Activated CD4-positive, alpha-beta T cell treated with anti-CD3 and anti-CD28 coated beads, Interleukin-2, amount 10 ng/mL, durations not matched to agents 7 days and 5 days (primary cell): ENCODE data around the gene TRAPPC8. TPM values are rescaled to one million over a fixed set of nuclear protein-coding genes. Genes with fewer than 3 reads are reported as not detected.
"Not testable (repeated sequence)": the region's sequence is repeated elsewhere in the genome, so short reads cannot be mapped to it uniquely, and the experiment has no call there.

Source experiments
- CTCF ChIA-PET: fragments of 350-600 bp; sonication (Branson Sonifier 250); formaldehyde crosslinking; loops from one replicate; lab custom pipeline; 2021; ENCODE audit warnings: antibody characterized with exemption; lab: Charles Lee
- POLR2A ChIA-PET: fragments of 350-600 bp; sonication (Branson Sonifier 250); formaldehyde crosslinking; loops from one replicate; lab custom pipeline; 2021; ENCODE audit warnings: antibody characterized with exemption; lab: Charles Lee
- DNase-seq: peaks from one replicate; pipeline ENCODE4 v3.0.0-alpha.2; 2020
- H3K27ac Mint-ChIP-seq: one replicate; pipeline ENCODE4 v1.8.0; 2021; ENCODE audit warnings: mild to moderate bottlenecking, moderate library complexity, mixed read lengths
- H3K27me3 Mint-ChIP-seq: one replicate; pipeline ENCODE4 v1.8.0; 2021; ENCODE audit warnings: mixed read lengths
- H3K36me3 Mint-ChIP-seq: one replicate; pipeline ENCODE4 v1.8.0; 2021; ENCODE audit warnings: low read depth, mixed read lengths
- H3K4me1 Mint-ChIP-seq: one replicate; pipeline ENCODE4 v1.8.0; 2021; ENCODE audit warnings: mixed read lengths
- H3K4me3 Mint-ChIP-seq: one replicate; pipeline ENCODE4 v1.8.0; 2021; ENCODE audit warnings: mild to moderate bottlenecking, moderate library complexity, mixed read lengths
- H3K9me3 Mint-ChIP-seq: one replicate; pipeline ENCODE4 v1.8.0; 2021; ENCODE audit warnings: mixed read lengths
- total RNA-seq, 2 experiments: library from RNA; stranded (reverse); gene quantifications; one replicate each; pipeline ENCODE4 v1.2.3, GENCODE V29; 2021

TRAPPC8 gene
- total RNA-seq, 2 experiments from 2014 or later: 38.7 to 45.9 TPM

DNA sequence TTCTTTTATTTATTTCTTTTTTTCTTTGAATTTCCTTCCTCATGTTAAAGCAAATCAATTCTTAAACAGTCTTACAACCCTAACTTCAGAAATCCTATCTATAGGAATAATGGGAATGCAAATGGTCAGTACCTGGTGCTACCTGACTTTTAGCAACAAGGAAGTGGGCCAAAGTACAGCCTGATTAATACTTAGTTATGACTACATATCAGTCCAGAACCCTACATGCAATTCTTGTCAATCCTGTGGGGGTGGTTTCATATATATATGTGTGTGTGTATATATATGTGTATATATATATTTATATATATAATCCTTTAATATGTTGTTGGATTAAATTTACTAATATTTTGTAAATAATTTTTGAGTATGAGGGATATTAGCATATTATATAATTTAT lies 14.8 kb upstream of the TRAPPC8 start:
- H3K27ac Mint-ChIP-seq: no peak overlapping the region
- POLR2A ChIA-PET: no interaction called here

DNA sequence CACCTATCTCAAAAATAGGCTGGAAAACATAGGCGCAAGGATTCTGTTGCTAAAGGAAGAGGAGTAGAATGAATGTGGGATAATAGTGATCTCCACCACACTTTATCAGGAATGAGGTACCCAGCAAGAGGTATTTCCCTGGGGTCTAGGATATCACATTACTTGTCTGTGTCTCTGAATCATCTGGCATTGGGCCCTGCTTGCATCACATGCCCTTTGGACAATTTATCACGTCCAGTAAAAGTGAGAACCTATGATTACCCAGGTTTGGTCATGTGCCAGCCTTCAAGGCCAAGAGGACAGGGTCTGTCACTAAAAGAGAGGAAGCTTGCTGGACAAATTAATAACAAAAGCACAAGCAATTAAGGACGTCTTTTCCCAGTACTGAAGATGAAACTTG lies 11.4 kb upstream of the TRAPPC8 start:
- ChIA-PET POLR2A (no interaction called here), CTCF (interaction anchor here (0.7 kb wide), 1 partner anchor 86 kb away, joined by 6 read pairs; no protein-coding TSS in a partner anchor)
- no peaks in the 10 kb centered on the region for H3K36me3 Mint-ChIP-seq
- DNase-seq: no peak
- H3K4me1 Mint-ChIP-seq: peaks cover 1% of the 10 kb centered on the region
- no peaks in the 10 kb centered on the region for H3K9me3 Mint-ChIP-seq
- peaks cover 3% of the 10 kb centered on the region for H3K27me3 Mint-ChIP-seq
- H3K4me3 Mint-ChIP-seq: no peak overlapping the region
- H3K27ac Mint-ChIP-seq: no peak overlapping the region

More for the DNA sequence above, 14.8 kb upstream of the TRAPPC8 start:
- H3K27me3 Mint-ChIP-seq: no peaks in the 10 kb centered on the region
- CTCF ChIA-PET: no interaction called here
- no peak overlapping the region for H3K4me3 Mint-ChIP-seq
- no peaks in the 10 kb centered on the region for H3K36me3 Mint-ChIP-seq
- peaks cover 1% of the 10 kb centered on the region for H3K4me1 Mint-ChIP-seq
- DNase-seq: no peak
- peaks cover 2% of the 10 kb centered on the region for H3K9me3 Mint-ChIP-seq

- H3K36me3 Mint-ChIP-seq, H3K9me3 Mint-ChIP-seq, POLR2A ChIA-PET, H3K27ac Mint-ChIP-seq, H3K4me1 Mint-ChIP-seq, H3K4me3 Mint-ChIP-seq, H3K27me3 Mint-ChIP-seq, CTCF ChIA-PET, DNase-seq: not testable (repeated sequence)
These were observed 10.8 kb upstream of the TRAPPC8 start for GRCh38 chr18:31953699-31954098.

- H3K36me3 Mint-ChIP-seq: no peaks in the 10 kb centered on the region
- no peak overlapping the region for H3K27ac Mint-ChIP-seq
- no peaks in the 10 kb centered on the region for H3K9me3 Mint-ChIP-seq
- peaks cover 1% of the 10 kb centered on the region for H3K4me1 Mint-ChIP-seq
- no peak overlapping the region for H3K4me3 Mint-ChIP-seq
- peaks cover 3% of the 10 kb centered on the region for H3K27me3 Mint-ChIP-seq
- CTCF ChIA-PET: no interaction called here
- POLR2A ChIA-PET: no interaction called here
- no peak for DNase-seq
These were observed 9.3 kb upstream of the TRAPPC8 start for GRCh38 chr18:31952223-31952622.

DNA sequence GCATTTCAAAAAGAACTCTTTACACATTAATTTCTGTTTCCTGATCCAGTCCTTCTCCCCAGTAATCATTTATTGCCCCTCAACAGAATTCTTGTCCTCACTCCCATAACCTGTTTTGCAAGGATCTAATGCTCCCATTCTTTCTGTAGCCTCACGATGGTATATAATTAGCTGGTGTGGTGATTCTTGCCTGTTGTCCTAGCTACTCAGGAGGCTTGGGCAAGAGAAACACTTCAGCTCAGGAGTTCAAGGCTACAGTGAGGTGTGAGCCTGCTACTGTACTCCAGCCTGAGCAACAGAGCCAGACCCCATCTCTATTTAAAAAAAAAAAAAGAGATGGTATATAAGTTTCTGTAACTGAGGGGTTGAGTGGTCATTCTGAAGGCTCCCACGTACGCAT lies 7.7 kb upstream of the TRAPPC8 start:
- H3K36me3 Mint-ChIP-seq: no peaks in the 10 kb centered on the region

GRCh38 chr18:31948349-31948748 lies 5.4 kb upstream of the TRAPPC8 start:
- H3K27me3 Mint-ChIP-seq, H3K4me3 Mint-ChIP-seq, H3K9me3 Mint-ChIP-seq, POLR2A ChIA-PET, H3K36me3 Mint-ChIP-seq, DNase-seq, H3K27ac Mint-ChIP-seq: not testable (repeated sequence)
- CTCF ChIA-PET: interaction anchor here (1.2 kb wide), 1 partner anchor 43 kb away, joined by 3 read pairs; no protein-coding TSS in a partner anchor
- peaks cover 20% of the 10 kb centered on the region for H3K4me1 Mint-ChIP-seq

More for the DNA sequence above, 7.7 kb upstream of the TRAPPC8 start:
- Mint-ChIP-seq H3K4me1 (peaks cover under 1% of the 10 kb centered on the region), H3K27ac (no peak overlapping the region), H3K9me3 (no peaks in the 10 kb centered on the region), H3K27me3 (peaks cover 3% of the 10 kb centered on the region), H3K4me3 (no peak overlapping the region)
- ChIA-PET CTCF (interaction anchor here (1.2 kb wide), 1 partner anchor 26 kb away, joined by 3 read pairs; no protein-coding TSS in a partner anchor), POLR2A (no interaction called here)
- DNase-seq: no peak

GRCh38 chr18:31946305-31947046 lies 3.5 kb upstream of the TRAPPC8 start:
- Mint-ChIP-seq H3K36me3 (peaks cover 2% of the 10 kb centered on the region), H3K4me3 (no peak overlapping the region), H3K4me1 (peaks cover 25% of the 10 kb centered on the region), H3K27me3 (no peaks in the 10 kb centered on the region), H3K27ac (no peak overlapping the region), H3K9me3 (no peaks in the 10 kb centered on the region)
- ChIA-PET CTCF (no interaction called here), POLR2A (interaction anchor here (0.6 kb wide), 1 partner anchor 157 kb away, joined by 4 read pairs; no protein-coding TSS in a partner anchor)
- no peak for DNase-seq

DNA sequence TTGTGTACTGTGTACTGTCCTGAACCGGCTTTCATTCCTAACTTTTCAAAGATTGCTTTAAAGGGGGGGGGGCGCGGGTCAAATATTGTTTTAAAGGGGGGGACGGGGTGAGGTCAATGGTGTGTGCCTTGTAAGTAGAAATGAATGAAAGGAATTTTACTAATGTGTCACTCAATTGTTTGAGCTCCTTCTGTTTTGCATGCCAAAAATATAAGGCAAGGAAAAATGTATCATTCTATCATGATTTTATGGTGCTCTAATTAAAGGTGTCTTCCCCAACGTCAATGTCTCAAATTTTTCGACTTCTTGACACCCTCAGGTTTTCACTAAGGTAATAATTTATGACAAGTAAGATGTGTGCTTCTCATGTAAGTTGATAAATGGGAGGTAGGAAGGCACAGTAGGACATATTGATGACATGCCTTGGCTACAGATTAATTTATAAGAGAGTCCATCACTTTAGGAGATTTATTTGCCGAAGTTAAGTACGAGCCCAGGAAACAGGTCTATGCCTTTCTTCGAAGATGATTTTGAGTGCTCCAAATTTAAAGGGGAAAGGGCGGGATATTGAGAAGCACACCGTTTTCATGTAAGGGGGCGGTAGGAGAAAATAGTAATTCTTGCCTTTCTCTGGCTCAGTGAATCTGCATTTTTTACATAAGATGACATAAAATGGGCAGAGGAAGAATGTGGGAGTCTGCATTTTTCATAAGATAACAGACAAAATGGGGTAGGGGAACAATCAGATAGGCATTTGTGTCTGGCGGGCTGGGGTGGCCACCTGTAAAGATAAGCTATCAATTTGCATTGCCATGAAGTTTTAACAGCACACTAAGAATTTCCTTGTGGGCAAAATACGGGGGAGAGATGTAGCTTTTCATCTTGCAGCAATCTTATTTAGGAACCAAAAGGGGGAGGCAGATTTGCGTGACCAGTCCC lies 1.2 kb upstream of the TRAPPC8 start:
- Mint-ChIP-seq H3K27me3 (no peaks in the 10 kb centered on the region), H3K4me3 (peak overlapping the region; percentile 99), H3K27ac (peak overlapping the region; percentile 99), H3K4me1 (peaks cover 40% of the 10 kb centered on the region), H3K9me3 (no peaks in the 10 kb centered on the region), H3K36me3 (peaks cover 7% of the 10 kb centered on the region)
- no peak for DNase-seq
- CTCF ChIA-PET: interaction anchor here (1.1 kb wide), 1 partner anchor 214 kb away, joined by 4 read pairs; no protein-coding TSS in a partner anchor
- POLR2A ChIA-PET: interaction anchor here (1.4 kb wide), 1 partner anchor 75 kb away, joined by 13 read pairs; the partner anchor contains the start of gene RNF125

GRCh38 chr18:31942291-31942998 lies 483 bp downstream of the TRAPPC8 start:
- Mint-ChIP-seq H3K27ac (peak overlapping the region; percentile 99), H3K9me3 (no peaks in the 10 kb centered on the region), H3K27me3 (no peaks in the 10 kb centered on the region), H3K36me3 (peaks cover 10% of the 10 kb centered on the region), H3K4me3 (peak overlapping the region; percentile 99), H3K4me1 (peaks cover 48% of the 10 kb centered on the region)
- ChIA-PET POLR2A (interaction anchor here (1.0 to 1.4 kb wide), 2 partner anchors 76 to 149 kb away, joined by 3 to 13 read pairs; partner anchors contain the start of genes RNF125 and RNF138), CTCF (interaction anchor here (0.7 to 1.7 kb wide), 6 partner anchors 11 to 108 kb away, joined by 3 to 6 read pairs (median 3); no protein-coding TSS in a partner anchor)
- peak; percentile 34 for DNase-seq

GRCh38 chr18:31941010-31941809 lies 1.7 kb downstream of the TRAPPC8 start:
- DNase-seq: no peak
- Mint-ChIP-seq H3K27me3 (no peaks in the 10 kb centered on the region), H3K36me3 (peaks cover 11% of the 10 kb centered on the region), H3K4me1 (peaks cover 51% of the 10 kb centered on the region), H3K27ac (no peak overlapping the region), H3K9me3 (no peaks in the 10 kb centered on the region), H3K4me3 (peak overlapping the region; percentile 99)
- ChIA-PET POLR2A (no interaction called here), CTCF (interaction anchor here (0.6 to 1.0 kb wide), 2 partner anchors 37 to 226 kb away, joined by 3 read pairs; no protein-coding TSS in a partner anchor)

DNA sequence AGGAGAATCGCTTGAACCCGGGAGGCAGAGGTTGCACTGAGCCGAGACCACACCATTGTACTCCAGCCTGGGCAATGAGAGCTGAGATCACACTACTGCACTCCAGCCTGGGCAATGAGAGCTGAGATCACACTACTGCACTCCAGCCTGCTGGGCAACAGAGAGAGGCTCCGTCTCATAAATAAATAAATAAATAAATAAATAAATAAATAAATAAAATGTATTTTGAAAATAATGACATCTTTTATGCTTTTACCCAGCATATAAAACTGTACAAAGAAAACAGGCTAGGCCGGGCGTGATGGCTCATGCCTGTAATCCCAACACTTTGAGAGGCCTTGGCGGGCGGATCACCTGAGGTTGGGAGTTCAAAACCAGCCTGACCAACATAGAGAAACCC lies 8.2 kb downstream of the TRAPPC8 start:
- POLR2A ChIA-PET, H3K27ac Mint-ChIP-seq, DNase-seq, H3K4me3 Mint-ChIP-seq, CTCF ChIA-PET, H3K27me3 Mint-ChIP-seq, H3K9me3 Mint-ChIP-seq: not testable (repeated sequence)
- Mint-ChIP-seq H3K36me3 (peaks cover 12% of the 10 kb centered on the region), H3K4me1 (peaks cover 17% of the 10 kb centered on the region)
